HG03139 (cell line): ENCODE results near the gene BANP.
"Not testable (repeated sequence)": the region's sequence is repeated elsewhere in the genome, so short reads cannot be mapped to it uniquely, and the experiment has no call there.

ENCODE experiments used
- ATAC-seq: cut with Tn5 transposase; IDR thresholded peaks from one replicate; pipeline ENCODE4 v1.9.1; 2021; ENCODE audit not compliant: unreplicated experiment

The BANP gene

DNA sequence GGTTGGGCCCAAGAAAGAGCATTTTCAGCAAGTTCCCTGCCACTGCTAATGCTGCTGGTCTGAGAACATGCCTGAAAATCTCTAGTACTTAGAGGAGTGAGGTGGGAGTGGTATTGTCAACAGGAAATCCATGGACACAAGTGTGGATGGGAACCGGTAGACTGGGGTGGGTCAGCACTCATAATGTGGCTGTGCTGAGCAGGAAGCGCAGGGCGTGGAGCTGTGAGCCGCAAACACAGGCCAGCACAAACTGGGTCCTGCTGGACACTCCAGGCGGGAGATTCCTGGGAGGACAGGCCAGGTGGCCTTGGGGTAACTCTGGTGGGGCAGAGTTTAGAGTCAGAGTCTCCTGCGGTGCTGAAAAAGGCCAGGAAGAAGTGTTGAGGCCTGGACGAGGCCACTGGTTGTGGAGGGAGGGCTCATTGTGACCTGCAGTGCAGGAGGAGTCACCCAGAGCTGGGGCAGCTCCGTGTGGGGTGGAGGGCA is 62.6 kb downstream of the BANP start:
- ATAC-seq = no peak

DNA sequence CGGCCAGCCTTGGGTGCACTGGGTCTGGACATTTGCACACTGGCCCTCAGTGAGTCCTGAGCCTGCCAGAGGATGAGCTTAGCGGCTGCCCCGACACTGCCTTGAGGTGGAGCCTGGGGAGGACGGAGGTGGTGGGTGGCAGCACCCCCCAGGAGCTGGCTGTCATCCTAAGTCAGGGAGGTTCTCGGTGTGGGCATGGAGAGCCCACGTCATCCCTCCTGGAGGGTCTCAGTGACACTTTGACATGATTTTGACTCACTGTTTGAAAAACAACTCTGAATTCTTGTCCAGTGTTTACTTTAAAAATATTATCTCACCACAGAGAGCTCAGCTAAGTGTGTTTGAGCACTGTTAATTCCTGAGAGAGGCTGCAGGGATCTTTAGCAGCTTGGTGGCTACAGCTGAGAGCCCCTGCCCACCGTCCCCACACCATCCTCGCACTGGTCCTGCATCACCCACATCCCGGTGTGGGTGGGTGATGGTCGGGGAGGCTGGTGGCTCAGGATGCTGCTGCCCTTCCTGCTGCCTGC is 63.1 kb downstream of the BANP start:
- ATAC-seq = no peak

DNA sequence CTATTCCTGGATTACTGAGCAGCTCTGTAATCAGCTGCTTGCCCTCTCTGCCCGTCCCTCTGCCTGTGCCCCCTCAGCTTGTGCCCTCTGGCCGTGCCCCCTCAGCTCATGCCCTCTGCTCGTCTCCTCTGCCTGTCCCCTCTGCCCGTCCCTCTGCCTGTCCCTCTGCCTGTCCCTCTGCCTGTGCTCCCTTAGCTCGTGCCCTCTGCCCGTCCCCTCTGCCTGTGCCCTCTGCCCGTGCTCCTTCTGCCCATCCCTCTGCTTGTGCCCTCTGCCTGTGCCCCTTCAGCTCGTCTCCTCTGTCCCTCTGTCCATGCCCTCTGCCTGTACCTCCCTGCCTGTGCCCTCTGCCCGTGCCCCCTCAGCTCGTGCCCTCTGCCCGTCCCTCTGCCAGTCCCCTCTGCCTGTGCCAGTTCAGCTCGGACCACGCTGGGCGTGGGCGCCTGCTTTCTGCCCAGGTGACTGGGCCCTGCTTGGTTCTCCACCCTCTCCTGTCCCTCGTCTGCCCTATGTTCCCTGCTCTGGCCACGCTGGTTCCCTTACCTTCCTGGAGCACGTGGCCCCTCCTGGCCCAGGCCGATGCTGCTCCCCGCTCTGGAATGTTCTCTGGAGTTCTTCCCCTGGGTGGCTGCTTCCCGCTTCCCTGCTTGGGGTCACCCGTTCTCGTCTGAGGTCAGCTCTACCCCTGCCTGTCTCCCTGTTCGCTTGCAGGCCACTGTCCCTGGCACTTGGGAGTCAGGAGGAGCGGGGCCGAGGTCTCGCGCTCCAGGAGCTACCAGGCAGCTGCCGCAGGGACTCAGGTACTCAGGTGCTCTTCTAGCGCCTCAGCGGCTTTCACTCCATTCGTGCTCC is 63.9 kb downstream of the BANP start:
- no peak for ATAC-seq

DNA sequence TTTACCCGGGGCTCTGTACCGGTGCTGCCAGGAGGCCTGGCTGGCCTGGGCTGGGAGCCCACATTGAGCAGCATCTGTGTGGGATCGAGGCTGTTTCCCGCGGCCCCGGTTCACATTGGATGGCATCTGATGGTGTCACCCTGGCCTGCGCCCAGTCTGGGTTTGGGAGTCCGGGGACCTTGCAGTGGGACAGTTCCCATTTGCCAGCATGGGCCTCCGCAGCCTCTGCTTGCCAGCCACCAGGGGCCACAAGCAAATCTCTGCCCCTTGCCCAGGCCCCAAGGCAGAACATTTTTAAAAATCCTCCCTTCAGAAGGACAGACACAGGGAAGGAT is 64.5 kb downstream of the BANP start:
- no peak for ATAC-seq

DNA sequence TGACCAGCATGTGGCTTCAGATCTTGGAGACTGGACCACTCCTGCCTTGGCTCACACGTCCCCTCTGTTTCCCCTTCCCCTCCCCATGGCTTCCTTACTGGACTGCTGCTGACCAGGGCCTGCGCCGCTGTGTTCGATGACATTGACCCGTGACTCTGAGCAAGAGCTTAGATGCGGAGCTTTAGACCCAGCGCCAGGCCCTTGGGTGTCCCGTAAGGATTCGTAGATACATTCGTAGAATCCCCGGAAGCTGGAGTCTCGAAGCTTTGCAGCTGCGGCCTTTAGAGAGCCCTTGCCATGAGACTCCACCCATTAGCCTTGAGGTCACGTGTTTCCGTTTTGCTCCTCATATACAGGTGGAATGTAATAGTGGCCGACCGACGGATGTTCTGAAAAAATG is 65.2 kb downstream of the BANP start:
- not testable (repeated sequence) for ATAC-seq

DNA sequence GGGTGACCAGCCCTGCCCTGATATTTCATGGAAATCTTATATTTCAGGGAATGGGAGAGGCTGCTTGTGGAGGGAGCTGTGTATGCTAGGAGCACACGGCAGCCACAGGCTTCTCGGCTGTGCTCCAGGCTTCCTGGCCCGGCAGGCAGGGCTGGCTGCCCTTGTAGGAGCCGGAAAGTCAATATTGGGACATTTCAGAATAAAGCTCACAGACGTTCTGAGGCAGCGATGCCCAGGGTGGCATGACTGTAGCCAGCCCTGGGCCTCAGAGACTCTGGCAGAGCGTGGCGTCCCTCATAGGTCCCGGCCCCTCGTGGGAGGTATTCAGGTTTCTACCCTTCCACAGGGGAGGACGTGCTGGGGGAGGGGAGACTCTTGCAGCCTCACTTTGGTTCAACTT is 65.7 kb downstream of the BANP start:
- ATAC-seq = no peak

DNA sequence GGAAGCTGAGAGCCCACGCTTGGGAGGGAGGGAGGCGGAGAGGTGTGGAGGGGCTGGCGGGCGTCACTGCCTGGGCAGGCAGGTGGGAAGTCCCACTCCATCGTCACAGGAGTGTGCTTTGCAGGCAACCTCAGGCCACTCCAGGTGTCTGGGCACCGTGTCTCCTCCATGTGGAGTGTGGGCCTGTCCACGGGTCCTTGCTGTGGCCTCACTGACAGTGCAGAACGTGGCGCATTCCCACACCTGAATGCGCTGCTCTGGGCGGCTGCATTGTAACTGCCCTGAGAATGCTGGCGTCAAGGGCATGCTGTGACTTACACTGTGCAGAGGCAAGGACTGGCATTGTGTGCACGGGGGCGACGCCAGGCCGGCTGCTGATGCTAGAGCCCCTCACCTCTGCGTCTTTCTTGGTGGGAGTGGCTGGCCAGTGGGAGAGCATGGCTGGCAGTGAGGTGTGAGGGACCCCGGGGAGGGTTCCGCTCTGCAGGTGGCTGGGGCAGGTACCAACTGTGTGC is 66.4 kb downstream of the BANP start:
- ATAC-seq = no peak

DNA sequence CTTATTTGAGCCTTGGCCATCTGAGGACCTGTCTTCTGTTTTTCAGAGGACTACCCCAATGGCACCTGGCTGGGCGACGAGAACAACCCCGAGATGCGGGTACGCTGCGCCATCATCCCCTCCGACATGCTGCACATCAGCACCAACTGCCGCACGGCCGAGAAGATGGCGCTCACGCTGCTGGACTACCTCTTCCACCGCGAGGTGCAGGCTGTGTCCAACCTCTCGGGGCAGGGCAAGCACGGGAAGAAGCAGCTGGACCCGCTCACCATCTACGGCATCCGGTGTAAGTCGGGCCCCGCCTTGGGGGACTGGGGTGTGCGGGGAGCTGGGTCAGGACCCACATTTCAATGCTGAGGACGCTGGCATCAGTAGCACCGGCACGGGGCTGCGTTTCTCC is 67.1 kb downstream of the BANP start:
- not testable (repeated sequence) for ATAC-seq

DNA sequence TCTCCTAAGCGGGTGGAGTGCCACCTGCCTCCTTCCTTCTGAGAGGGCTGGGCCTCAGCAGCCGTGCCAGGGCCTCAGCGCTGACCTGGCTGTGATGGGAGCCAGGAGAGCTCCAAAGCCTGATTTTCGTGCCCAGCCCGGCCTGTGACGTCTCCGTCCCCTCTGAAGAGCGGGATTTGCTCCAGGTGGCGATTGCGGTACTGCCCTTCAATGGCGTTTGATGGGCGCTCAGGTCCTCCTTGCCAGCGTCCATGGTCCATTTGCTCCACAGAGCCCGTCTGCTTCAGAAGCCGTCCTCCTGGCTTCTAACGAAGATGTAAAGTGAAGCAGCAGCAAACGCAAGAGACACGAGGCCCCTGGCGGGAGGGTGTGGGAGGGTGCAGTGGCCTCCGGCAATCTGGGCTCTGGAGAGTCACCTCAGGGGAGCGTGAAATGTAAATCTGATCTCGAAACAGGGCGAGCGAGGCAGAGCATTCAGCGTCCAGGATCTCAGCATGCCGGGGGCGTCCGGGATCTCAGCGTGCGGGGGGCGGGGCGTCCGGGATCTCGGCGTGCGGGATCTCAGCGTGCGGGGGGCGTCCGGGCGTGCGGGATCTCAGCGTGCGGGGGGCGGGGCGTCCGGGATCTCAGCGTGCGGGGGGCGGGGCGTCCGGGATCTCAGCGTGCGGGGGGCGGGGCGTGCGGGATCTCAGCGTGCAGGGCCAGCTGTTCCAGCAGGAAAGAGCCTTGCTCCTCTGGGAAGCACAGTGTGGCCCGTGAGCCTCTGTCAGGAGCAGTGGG is 68.0 kb downstream of the BANP start:
- not testable (repeated sequence) for ATAC-seq

DNA sequence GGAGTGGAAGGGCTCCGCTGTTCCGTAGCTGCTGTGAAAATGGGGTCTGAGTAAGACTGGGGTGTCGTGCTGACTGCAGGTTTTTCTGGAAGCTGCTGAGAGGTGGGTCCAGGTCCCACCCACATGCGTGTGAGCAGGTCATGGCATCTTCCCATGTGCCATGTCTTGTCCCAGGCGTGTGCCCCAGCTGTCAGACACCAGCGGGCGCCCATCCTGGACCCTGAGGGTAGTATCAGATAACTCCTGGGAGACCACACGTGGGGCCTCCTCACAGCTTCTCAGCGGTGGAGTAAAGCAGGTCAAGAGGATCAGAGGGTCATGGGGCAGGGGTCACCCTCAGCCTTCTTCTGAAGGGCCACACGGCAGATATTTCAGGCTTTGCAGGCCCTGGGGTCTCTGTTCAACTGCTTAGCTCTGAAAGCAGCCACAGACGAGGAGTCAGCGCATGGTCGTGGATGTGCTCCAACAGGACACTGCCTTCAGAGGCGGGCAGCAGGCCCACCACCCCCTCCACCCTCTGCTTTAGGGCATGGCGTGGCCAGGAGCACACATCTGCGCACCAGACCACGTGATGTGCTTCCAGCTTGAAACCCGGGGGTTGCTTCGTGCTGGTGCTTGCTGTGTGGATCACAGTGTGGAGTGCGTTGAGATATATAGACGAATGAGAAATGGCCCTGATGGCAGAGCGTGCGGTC is 68.7 kb downstream of the BANP start:
- ATAC-seq = no peak

DNA sequence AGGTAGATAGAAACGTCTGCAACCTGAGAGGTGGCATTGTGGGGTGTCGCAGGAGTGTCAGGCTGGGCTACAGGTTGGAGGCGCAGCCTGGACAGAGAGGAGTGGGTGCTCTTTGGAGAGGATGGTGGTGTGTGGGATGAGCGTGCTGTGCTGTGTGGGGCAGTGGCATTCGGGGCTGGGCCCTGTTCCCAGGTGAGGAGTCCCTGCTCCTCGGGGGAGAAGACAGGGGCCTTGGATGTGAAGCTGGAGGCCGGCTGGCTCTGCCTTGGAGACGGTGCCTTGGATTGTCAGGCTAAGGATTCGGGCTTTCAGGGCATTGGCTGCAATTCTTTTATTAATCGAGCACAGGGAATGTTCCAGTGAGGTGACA is 69.3 kb downstream of the BANP start:
- ATAC-seq = no peak

DNA sequence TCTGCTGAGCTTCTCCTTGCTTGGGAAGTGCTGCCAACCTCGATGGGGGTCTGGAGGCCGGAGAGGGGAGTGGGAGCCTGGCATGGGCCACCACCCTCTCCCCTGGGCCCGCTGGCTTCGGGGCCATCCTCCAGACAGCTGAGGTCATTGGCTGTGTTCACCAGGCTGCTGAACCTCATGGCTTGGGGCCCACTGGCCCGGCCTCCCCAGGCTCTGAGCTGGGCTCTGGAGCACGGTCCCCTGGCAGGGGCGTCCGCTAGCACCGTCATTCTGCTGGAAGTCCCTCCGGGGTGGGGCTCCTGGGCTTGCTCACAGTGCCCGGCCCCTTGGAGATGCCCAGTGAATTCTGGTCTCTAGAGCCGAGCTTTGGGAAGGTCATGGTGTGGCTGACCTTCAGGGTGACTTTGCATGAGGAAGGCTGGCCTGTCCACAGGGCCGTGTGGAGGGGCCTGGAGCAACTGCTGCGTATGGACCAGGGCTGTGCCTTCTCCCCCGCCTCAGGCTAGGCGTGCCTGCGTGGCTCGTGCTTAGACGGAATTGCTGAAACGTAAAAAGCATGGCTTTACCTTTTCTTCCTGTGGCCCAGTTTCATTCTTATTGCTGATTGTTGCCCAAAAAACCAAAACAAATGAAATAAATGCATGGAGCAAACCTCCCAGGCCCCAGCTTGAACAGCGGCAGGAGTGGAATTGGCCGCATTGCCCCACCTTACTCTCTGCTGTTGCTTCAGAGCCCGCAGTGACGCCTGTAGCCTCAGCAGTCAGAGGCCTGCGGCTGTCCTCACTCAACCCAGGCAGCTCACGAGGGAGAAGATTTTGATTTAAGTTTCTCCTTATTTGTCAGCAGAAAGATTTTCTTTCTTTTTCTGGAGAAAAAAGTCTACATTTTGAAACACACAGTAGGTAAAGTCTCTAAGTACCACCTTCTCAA is 70.1 kb downstream of the BANP start:
- ATAC-seq = not testable (repeated sequence)

DNA sequence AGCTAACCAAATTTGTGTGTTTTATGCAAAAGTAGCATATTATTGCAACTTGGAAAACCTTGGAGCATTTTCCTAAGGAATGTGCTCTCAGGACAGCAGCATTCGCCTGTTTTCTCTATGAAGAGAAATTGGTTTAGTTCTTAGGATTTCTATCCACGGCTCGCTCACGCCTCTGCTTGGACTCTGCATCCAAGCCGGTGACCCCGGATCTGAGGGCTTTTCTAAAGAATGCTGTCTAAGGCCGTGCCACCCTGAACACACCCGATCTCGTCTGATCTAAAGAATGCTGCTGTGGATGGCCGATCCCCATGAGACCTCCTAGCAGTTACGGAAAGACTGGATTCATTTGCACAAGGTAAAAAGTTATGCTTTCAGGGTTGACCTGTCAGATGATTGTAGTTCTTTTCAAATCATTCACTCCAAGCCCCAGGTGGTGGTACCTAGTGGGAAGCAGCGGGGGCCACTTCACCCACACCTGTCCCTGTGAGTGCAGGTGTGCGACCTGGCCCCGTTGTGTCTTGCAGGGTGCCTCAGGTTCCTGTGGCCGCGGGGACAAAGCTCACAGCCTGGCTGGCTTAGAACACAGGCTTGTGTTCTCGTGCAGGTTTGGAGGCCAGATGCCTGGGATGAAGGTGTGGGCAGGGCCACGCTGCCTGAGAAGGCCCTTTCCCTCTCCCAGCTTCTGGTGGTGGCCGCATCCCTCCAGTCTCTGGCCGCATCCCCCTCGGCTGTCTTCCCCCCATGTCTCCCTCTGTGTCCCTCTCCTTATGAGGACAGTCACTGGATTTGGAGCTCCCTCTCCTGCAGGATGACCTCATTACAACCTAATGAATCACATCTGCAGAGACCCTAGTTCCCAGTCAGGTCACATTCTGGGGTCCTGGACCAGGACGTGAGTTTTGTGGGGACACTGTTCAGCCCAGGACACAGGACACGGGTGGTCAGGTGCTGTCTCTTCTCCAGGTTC is 71.1 kb downstream of the BANP start:
- ATAC-seq = no peak

DNA sequence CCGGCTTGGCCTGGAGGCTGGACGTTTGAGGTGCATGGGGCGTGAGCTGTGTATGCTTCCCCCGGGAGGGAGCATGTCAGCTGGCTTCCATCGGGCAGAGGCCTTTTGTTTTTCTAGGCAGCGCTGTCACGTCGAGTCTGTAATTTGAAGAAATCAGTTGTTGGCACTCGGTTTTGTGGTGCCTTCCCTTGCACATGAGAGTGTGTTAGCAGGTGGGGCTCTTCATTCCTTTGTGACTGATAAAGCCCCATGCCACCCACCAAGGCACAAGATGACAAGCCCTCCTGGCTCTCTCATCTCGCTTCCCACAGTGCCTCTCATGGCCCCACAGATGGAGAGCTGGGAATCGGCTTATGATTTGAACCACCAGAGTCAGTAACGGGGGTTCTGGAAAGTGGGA is 72.1 kb downstream of the BANP start:
- ATAC-seq = no peak

DNA sequence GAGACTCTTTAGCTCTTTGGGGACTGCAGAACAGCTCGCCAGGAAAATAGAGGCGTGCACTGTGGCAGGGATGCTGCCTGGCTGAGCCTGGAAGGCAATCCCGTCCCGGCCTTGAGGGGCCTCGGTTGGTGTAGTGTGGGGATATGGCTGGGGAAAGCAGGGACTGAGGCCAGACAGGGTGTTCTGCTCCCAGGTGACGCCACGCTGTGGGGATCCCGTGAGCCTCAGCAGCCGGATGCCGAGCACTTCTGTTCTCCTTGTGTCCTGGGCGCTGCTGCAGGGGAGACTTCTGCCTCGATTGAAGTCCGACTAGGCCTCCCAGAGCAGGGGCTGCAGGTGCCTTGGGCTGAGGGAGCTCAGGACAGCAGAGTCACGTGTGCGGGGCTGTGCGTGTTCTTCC is 72.6 kb downstream of the BANP start:
- no peak for ATAC-seq

DNA sequence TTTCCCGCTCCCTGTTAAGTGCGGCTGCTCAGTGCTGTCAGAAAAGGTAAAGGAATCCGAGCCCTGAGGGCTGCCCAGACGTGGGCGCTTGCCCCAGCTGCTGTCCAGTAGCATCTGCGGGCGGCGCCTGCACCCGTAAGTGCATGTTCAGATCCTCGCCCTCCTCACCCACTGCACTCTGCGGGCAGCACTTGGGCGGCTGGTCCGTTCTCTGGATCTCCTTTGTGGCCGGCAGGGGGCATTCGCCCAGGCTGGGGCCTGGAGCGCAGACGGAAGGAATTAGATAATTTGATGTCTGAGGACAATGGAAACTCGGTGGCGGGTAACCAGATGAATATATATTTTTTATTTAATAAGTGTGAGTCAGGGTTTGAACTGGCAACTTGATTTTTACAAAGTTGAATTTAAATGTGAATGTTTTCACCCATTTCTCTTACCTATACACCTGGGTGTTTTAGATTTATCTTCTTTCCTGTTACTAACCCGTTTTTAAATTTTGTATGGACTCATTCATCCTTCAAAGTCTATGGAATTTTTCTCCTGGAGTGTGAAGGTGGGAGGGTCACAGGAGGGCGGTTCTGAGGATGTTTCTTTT is 73.4 kb downstream of the BANP start:
- not testable (repeated sequence) for ATAC-seq

DNA sequence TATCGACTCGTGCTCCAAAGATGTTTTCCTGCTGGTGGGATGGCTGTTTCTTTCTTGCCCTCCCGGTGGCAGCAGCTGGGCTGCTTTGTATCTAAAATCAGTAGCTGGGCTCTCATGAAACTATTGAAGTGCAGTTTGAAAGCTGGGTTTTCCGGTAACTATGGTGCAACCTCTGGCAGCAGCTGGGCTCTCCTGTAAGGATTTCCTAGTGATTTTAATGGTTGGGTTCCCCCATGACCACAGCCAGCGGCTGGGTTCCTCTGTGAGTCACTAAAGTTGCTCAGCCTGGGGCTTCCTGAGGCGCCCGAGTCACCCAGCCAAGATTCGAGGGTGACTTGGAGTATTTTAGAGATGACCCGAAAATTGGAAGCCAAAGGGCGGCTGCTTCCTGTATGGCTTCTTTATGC is 73.9 kb downstream of the BANP start:
- not testable (repeated sequence) for ATAC-seq

DNA sequence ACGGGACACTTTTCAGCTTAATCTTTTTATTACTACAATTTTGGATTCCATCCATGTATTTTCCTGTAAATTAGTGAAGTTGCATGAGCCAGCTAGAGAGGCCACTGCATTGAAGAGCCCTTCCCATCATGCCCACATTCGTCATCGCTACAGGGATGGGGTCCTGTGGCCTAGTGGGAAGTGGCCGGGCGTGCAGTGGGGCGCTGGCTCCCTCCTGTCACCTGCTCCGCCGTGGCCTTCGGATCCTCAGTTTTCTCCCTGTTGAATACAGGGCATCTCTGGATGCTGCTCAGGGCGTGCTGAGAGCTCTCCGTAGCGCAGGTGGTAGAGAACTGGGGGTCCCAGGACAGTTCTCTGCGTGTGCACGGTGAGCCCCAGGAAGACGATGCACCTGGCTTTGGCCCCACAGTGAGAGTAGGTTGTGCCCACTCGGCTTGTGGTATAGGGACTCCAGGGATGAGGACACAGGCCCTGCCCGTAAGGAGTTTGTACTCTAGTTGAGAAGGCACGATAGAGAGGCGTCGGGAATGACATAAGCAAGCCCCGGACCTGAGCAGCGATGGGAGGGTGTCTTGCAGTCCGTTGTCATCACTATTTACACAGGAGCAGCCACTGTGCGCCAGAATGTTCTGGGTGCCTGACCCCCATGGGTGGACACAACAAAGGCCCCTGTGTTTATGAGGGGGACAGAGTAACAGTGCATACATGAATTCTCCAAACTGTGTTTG is 74.8 kb downstream of the BANP start:
- ATAC-seq = not testable (repeated sequence)
